H1 (cell line): Measurements from ENCODE around the gene OSCP1. TPM values are rescaled to one million over a fixed set of nuclear protein-coding genes. Genes with fewer than 3 reads are reported as not detected.

Source experiments
- CTCF ChIA-PET: fragments of 300-600 bp; sonication (Branson Sonifier 250); formaldehyde crosslinking; loops from one replicate; lab custom pipeline; 2021; ENCODE audit not compliant: partially characterized antibody; lab: Charles Lee
- POLR2A ChIA-PET: fragments of 300-600 bp; sonication (Branson Sonifier 250); formaldehyde crosslinking; loops from one replicate; lab custom pipeline; 2021; ENCODE audit warnings: inconsistent platforms; ENCODE audit not compliant: partially characterized antibody; lab: Charles Lee
- DNase-seq, 2 experiments: peaks; one replicate each; pipeline versions ENCODE4 v3.0.0 to v3.0.0-alpha.2; 2010 to 2022; ENCODE audit warnings: low spot score in 2 of 2, low read depth in 1 of 2, mixed read lengths in 1 of 2
- FAIRE-seq: peaks from 2 replicates; lab custom pipeline; 2011; peaks lifted over from hg19 to GRCh38; lab: Jason Lieb, UNC
- H2AFZ ChIP-seq: 2 replicates; pipeline ENCODE4 v1.8.1; 2012; ENCODE audit warnings: low read length, inconsistent platforms
- H2AK5ac ChIP-seq: 2 replicates; pipeline ENCODE4 v1.6.1; 2013; ENCODE audit warnings: low read depth, low read length
- H2BK120ac ChIP-seq: replicated peaks from 2 replicates; pipeline ENCODE3; 2013; ENCODE audit warnings: low read depth, low read length, inconsistent platforms
- H2BK12ac ChIP-seq: 2 replicates; pipeline ENCODE4 v1.6.1; 2013; ENCODE audit warnings: low read depth, low read length
- H2BK15ac ChIP-seq: 2 replicates; pipeline ENCODE4 v1.6.1; 2013; ENCODE audit warnings: low read length
- H2BK20ac ChIP-seq: 2 replicates; pipeline ENCODE4 v1.6.1; 2013; ENCODE audit warnings: low read length
- H2BK5ac ChIP-seq: 2 replicates; pipeline ENCODE4 v1.6.1; 2013; ENCODE audit warnings: low read depth, low read length
- H3K14ac ChIP-seq: 2 replicates; pipeline ENCODE4 v1.6.1; 2013; ENCODE audit warnings: inconsistent platforms; ENCODE audit not compliant: insufficient read length
- H3K18ac ChIP-seq: 2 replicates; pipeline ENCODE4 v1.6.1; 2013; ENCODE audit warnings: low read length; ENCODE audit errors: extremely low read depth
- H3K23ac ChIP-seq: 2 replicates; pipeline ENCODE4 v1.6.1; 2013; ENCODE audit warnings: inconsistent platforms; ENCODE audit not compliant: insufficient read length
- H3K23me2 ChIP-seq: 2 replicates; pipeline ENCODE4 v1.6.1; 2013; ENCODE audit warnings: low read depth, low read length
- H3K27ac ChIP-seq: 2 replicates; pipeline ENCODE4 v1.6.1; 2011; ENCODE audit warnings: low read depth, low read length, inconsistent platforms
- H3K27me3 ChIP-seq, 4 experiments: replicated peaks in 1 of 4; 1 replicate in 1 of 4; 2 replicates in 3 of 4; pipeline versions ENCODE4 v1.6.1 to v1.8.1; 2011 to 2013; ENCODE audit warnings: low read length in 3 of 4, mild to moderate bottlenecking in 3 of 4, inconsistent platforms in 2 of 4, mixed read lengths in 2 of 4, moderate library complexity in 1 of 4; ENCODE audit not compliant: control insufficient read depth in 3 of 4, insufficient read depth in 3 of 4; ENCODE audit errors: extremely low read depth in 1 of 4
- H3K36me3 ChIP-seq, 4 experiments: 2 replicates each; pipeline versions ENCODE4 v1.6.1 to v1.8.1; 2011 to 2013; ENCODE audit warnings: mild to moderate bottlenecking in 4 of 4, low read length in 3 of 4, moderate library complexity in 2 of 4, control low read depth in 1 of 4, inconsistent platforms in 1 of 4; ENCODE audit not compliant: insufficient read depth in 4 of 4, control insufficient read depth in 2 of 4
- H3K4ac ChIP-seq: replicated peaks from 2 replicates; pipeline ENCODE3; 2013; ENCODE audit warnings: low read length, low read depth, mixed read lengths, inconsistent platforms; ENCODE audit not compliant: insufficient read length
- H3K4me1 ChIP-seq, 4 experiments: replicated peaks in 1 of 4; 1 replicate in 1 of 4; 2 replicates in 3 of 4; pipeline versions ENCODE4 v1.6.1 to v1.8.1; 2011 to 2013; ENCODE audit warnings: low read length in 3 of 4, inconsistent platforms in 2 of 4, mixed read lengths in 1 of 4; ENCODE audit not compliant: insufficient read depth in 4 of 4, control insufficient read depth in 3 of 4
- H3K4me2 ChIP-seq, 2 experiments: 2 replicates each; pipeline versions ENCODE4 v1.6.1 to v1.8.1; 2011 to 2013; ENCODE audit warnings: low read depth in 2 of 2, low read length in 2 of 2, control low read depth in 1 of 2, inconsistent platforms in 1 of 2, mild to moderate bottlenecking in 1 of 2; ENCODE audit not compliant: insufficient read depth in 1 of 2
- H3K4me3 ChIP-seq, 4 experiments: fragments of 200-600, 300-600 bp in 1 of 4; sonication (generic), shearing (Covaris generic), sonication (Bioruptor Twin) in 1 of 4; 2 replicates each; pipeline versions ENCODE4 v1.5.1 to v1.8.1; 2011 to 2016; ENCODE audit warnings: low read length in 4 of 4, low read depth in 3 of 4, control low read depth in 2 of 4, inconsistent platforms in 2 of 4, mild to moderate bottlenecking in 2 of 4, mixed read lengths in 1 of 4, moderate library complexity in 1 of 4; ENCODE audit not compliant: insufficient read depth in 2 of 4; ENCODE audit errors: extremely low read depth in 1 of 4
- H3K56ac ChIP-seq: replicated peaks from 2 replicates; pipeline ENCODE3; 2013; ENCODE audit warnings: low read depth, mild to moderate bottlenecking, mixed read lengths, low read length, inconsistent platforms; ENCODE audit not compliant: insufficient read length
- H3K79me1 ChIP-seq: 2 replicates; pipeline ENCODE4 v1.6.1; 2013; ENCODE audit warnings: low read depth, low read length, control low read depth
- H3K79me2 ChIP-seq, 2 experiments: 2 replicates each; pipeline versions ENCODE4 v1.6.1 to v1.8.1; 2012 to 2013; ENCODE audit warnings: low read length in 2 of 2, mild to moderate bottlenecking in 2 of 2, inconsistent platforms in 1 of 2; ENCODE audit not compliant: insufficient read depth in 2 of 2, control insufficient read depth in 1 of 2
- H3K9ac ChIP-seq, 4 experiments: replicated peaks in 1 of 4; 1 replicate in 1 of 4; 2 replicates in 3 of 4; pipeline versions ENCODE4 v1.6.1 to v1.8.1; 2011 to 2013; ENCODE audit warnings: low read depth in 3 of 4, low read length in 3 of 4, control low read depth in 2 of 4, mild to moderate bottlenecking in 2 of 4, moderate library complexity in 2 of 4, inconsistent platforms in 1 of 4; ENCODE audit errors: extremely low read depth in 1 of 4
- H3K9me3 ChIP-seq, 2 experiments: 2 replicates each; pipeline versions ENCODE4 v1.6.1 to v1.8.1; 2012 to 2013; ENCODE audit warnings: mild to moderate bottlenecking in 2 of 2, moderate library complexity in 2 of 2, control low read depth in 1 of 2, inconsistent platforms in 1 of 2, low read depth in 1 of 2, low read length in 1 of 2, mixed read lengths in 1 of 2; ENCODE audit not compliant: insufficient read depth in 2 of 2
- H4K20me1 ChIP-seq, 2 experiments: replicated peaks in 1 of 2; 2 replicates each; pipeline versions ENCODE3 to v1.8.1; 2011 to 2013; ENCODE audit warnings: inconsistent platforms in 2 of 2, low read length in 2 of 2, mild to moderate bottlenecking in 1 of 2; ENCODE audit not compliant: insufficient read depth in 2 of 2, control insufficient read depth in 1 of 2
- H4K5ac ChIP-seq: 2 replicates; pipeline ENCODE4 v1.6.1; 2013; ENCODE audit warnings: low read length, low read depth, mixed read lengths, inconsistent platforms; ENCODE audit not compliant: insufficient read length
- H4K8ac ChIP-seq: 2 replicates; pipeline ENCODE4 v1.8.0; 2013; ENCODE audit warnings: mild to moderate bottlenecking, moderate library complexity, low read length, inconsistent platforms; ENCODE audit not compliant: insufficient read depth; ENCODE audit errors: extremely low read depth
- H4K91ac ChIP-seq: replicated peaks from 2 replicates; pipeline ENCODE3; 2013; ENCODE audit warnings: low read length, mixed read lengths, inconsistent platforms; ENCODE audit not compliant: insufficient read length
- ASH2L ChIP-seq: fragments of 200-600, 300-600 bp; sonication (generic); IDR thresholded peaks from one replicate; pipeline ENCODE4 v1.7.1; 2017; ENCODE audit warnings: low read length
- TCF12 ChIP-seq: IDR thresholded peaks from 2 replicates; pipeline ENCODE4 v1.6.1; 2011; ENCODE audit warnings: low read depth, mild to moderate bottlenecking, low read length
- WGBS, 2 experiments: shearing (Covaris generic) in 1 of 2; methylation state at CpG; one replicate each; pipeline versions ENCODE4 v1.1.6 to v1.1.7; 2013 to 2015; ENCODE audit warnings: low lambda C conversion rate in 2 of 2, mixed read lengths in 2 of 2, inconsistent platforms in 1 of 2, low coverage in 1 of 2, missing lambda C conversion rate in 1 of 2; ENCODE audit not compliant: insufficient replicate concordance in 2 of 2, insufficient coverage in 1 of 2, insufficient read length in 1 of 2; ENCODE audit errors: extremely low coverage in 1 of 2, missing lambda C conversion rate in 1 of 2; 5-methylcytosine and 5-hydroxymethylcytosine counted together
- polyA plus RNA-seq, 7 experiments: library from polyadenylated mRNA; depleted of rRNA in 3 of 7; stranded (reverse) in 5 of 7; unstranded in 2 of 7; fragments of >200 nt in 5 of 7; fragments of 200-250 nt in 2 of 7; gene quantifications; 1 replicate in 5 of 7; 2 replicates in 1 of 7; 4 replicates in 1 of 7; pipeline versions ENCODE4 v1.2.1 to v1.2.3, GENCODE V29; 2011 to 2013; ENCODE audit warnings: missing spikeins in 2 of 7, mixed read lengths in 2 of 7
- total RNA-seq: library from RNA; stranded (reverse); fragmentation: NEBNext Ultra II Directional; extraction: Animal tissue kit (Norgen Biotek cat#: 25700); gene quantifications from 2 replicates; pipeline ENCODE4 v1.2.1, GENCODE V29; 2021

OSCP1 gene
- total and polyA plus RNA-seq, 2 of the 8 experiments (the other 6 are each of a cell fraction or from before 2014, with no cell fraction given), result 1.8 to 3.3 TPM

DNA sequence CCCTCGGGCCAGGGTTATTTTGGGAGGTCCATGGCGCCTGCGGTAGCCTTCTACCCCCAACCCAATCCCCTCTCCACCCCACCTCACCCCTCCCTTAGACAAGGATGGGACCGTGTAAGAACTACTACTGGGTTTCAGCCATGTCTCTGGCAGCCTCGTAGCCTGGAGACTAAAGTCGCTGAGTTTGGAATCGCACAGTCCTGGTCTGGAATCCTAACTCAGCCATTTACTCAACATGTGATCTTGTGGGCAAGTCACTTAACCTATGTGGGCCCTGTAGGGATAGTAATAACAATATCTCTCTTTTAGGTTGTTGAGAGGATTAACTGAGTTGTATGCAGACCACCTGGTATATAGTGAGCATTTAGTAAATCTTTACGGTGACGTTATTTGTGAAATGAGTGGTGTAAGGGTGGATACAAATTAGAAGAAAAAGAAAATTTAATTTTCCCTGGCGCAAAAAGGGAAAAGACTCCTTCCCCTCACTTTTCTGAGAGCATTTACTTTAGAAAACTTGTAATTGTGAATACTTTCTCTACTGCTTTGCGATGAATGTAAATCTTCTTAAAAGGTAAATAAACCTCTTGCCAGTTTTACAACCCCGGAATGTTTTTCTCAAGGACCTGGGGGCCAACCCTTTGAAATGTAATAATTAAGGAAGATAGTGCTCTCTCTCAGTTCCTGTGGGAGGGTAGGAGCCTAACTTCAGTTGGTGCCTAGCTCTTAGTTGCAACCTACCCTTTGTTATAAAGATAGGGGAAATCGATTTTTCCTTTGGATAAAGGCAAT lies 14.5 kb upstream of the OSCP1 start:
- Histone ChIP-seq H4K20me1 (peaks cover 0 to 3% of the 10 kb centered on the region in 2 experiments), H2BK5ac (peak overlapping the region; percentile 92), H2BK15ac (peak overlapping the region; percentile 83; the same call in 1 of the 2 replicates), H4K91ac (peak overlapping the region; percentile 89), H3K4me3 (peak overlapping the region; percentile 90 to 95 (median 93)), H3K18ac (peak overlapping the region; percentile 41), H3K4ac (no peak overlapping the region), H4K5ac (peak overlapping the region; percentile 77), H3K27me3 (peaks cover 2 to 28% (median 21%) of the 10 kb centered on the region in 4 experiments), H2BK12ac (peak overlapping the region; percentile 84; the same call in 1 of the 2 replicates), H2BK120ac (no peak overlapping the region), H3K27ac (peak overlapping the region; percentile 84), H3K79me1 (peaks cover 7% of the 10 kb centered on the region), H3K9ac (peak overlapping the region; percentile 66 to 92 (median 82)), H3K36me3 (peaks cover 18 to 23% (median 19%) of the 10 kb centered on the region in 4 experiments), H3K23ac (no peak overlapping the region), H3K9me3 (no peaks in the 10 kb centered on the region), H2AFZ (no peak overlapping the region), H3K79me2 (peaks cover 0 to 11% of the 10 kb centered on the region in 2 experiments; a peak in 2 of 4 replicates), H4K8ac (peak overlapping the region; percentile 77; the same call in 1 of the 2 replicates), H3K23me2 (peaks cover 4% of the 10 kb centered on the region; the same call in 1 of the 2 replicates), H2BK20ac (no peak overlapping the region; the same call in 1 of the 2 replicates), H3K4me1 (peaks cover 0 to 3% (median 0%) of the 10 kb centered on the region in 4 experiments; a peak in 2 of 7 replicates), H2AK5ac (peak overlapping the region; percentile 75; the same call in 1 of the 2 replicates), H3K14ac (no peak overlapping the region), H3K56ac (no peak overlapping the region), H3K4me2 (peak overlapping the region; percentile 84 to 97)
- ChIA-PET POLR2A (interaction anchor here (0.6 to 3.9 kb wide), 24 partner anchors 7 to 362 kb away, joined by 3 to 43 read pairs (median 6); partner anchors contain the start of genes OSCP1, STK40 and THRAP3), CTCF (interaction anchor here (0.7 to 1.7 kb wide), 4 partner anchors 13 to 26 kb away, joined by 3 to 5 read pairs (median 4); partner anchors contain the start of gene CSF3R)
- TF ChIP-seq TCF12 (0 out of 2 replicates have a peak, but pooled peaks have one; percentile 12), ASH2L (no peak)
- FAIRE-seq, result no peak
- no peak for DNase-seq
- WGBS, 2 experiments, result 15% methylated on average over 13 of the region's 13 CpGs; no CpG with 5 or more reads in 1 of the 2 experiments
